ENCODE measurements around the gene TNFRSF1A.

Gene TNFRSF1A

DNA sequence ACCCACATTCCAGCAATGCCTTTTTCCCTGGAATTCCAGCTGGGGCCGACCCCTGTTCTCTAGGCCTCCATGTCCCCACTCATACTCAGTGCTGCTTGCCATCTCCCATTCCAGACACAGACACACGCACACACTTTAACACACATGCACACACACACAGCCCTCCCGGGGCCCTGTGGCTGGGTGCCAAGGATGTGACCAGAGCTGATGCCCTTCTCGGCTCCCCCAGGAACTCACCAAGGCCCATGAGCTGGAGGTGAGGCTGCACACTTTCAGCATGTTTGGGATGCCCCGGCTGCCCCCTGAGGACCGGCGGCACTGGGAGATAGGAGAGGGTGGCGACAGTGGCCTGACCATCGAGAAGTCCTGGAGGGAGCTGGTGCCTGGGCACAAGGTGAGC is 27.1 kb downstream of the TNFRSF1A start:
- H3K4me3 ChIP-seq (ENCODE audit: low read length): no peak overlapping the region
- DNase-seq (ENCODE audit: low read depth): no peak
- TF ChIP-seq, protein P1, sequence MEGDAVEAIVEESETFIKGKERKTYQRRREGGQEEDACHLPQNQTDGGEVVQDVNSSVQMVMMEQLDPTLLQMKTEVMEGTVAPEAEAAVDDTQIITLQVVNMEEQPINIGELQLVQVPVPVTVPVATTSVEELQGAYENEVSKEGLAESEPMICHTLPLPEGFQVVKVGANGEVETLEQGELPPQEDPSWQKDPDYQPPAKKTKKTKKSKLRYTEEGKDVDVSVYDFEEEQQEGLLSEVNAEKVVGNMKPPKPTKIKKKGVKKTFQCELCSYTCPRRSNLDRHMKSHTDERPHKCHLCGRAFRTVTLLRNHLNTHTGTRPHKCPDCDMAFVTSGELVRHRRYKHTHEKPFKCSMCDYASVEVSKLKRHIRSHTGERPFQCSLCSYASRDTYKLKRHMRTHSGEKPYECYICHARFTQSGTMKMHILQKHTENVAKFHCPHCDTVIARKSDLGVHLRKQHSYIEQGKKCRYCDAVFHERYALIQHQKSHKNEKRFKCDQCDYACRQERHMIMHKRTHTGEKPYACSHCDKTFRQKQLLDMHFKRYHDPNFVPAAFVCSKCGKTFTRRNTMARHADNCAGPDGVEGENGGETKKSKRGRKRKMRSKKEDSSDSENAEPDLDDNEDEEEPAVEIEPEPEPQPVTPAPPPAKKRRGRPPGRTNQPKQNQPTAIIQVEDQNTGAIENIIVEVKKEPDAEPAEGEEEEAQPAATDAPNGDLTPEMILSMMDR (conservative IDR thresholded peaks at IDR 0.05; ENCODE audit: low read depth, low read length): no peak

DNA sequence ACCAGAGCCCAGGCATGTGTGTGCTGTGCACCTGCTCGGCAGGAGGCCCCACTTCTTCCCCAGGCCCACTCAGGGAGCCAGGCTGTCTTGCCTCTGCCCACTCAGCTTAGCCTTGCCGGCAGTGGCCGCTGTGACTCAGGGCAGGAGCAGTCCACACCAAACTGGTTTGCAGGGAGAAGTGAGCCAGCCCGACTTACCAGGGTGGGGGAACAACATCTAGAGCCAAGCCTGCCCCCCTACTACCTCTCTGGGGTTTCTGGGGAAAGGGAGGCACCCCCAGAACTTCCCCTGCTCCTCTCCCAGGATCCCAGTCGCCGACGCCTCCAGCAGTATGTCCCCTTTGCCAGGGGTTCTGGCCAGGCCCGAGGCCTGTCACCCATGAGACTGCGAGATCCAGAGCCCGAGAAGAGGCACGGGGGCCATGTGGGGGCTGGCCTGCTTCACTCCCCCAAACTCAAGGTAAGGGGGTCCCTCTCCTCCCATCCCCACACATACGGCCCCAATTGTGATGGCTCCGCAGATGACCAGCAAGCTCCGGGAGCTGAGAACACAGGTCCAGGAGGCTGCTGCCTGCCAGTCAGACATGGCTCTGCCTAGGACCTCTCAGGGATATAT is 28.4 kb downstream of the TNFRSF1A start:
- H3K4me3 ChIP-seq (ENCODE audit: low read length): no peak overlapping the region
- TF ChIP-seq, protein P1 (conservative IDR thresholded peaks at IDR 0.05; ENCODE audit: low read depth, low read length): no peak
- DNase-seq (ENCODE audit: low read depth): no peak

GRCh38 chr12:6312529-6313325 is 29.1 kb downstream of the TNFRSF1A start:
- TF ChIP-seq, protein P1 (conservative IDR thresholded peaks at IDR 0.05; ENCODE audit: low read depth, low read length): no peak
- H3K4me3 ChIP-seq (ENCODE audit: low read length): no peak overlapping the region
- DNase-seq (ENCODE audit: low read depth): no peak

- no peak overlapping the region for H3K4me3 ChIP-seq (ENCODE audit: low read length)
Measured at GRCh38 chr12:6311822-6312528, 29.9 kb downstream of the TNFRSF1A start.

DNA sequence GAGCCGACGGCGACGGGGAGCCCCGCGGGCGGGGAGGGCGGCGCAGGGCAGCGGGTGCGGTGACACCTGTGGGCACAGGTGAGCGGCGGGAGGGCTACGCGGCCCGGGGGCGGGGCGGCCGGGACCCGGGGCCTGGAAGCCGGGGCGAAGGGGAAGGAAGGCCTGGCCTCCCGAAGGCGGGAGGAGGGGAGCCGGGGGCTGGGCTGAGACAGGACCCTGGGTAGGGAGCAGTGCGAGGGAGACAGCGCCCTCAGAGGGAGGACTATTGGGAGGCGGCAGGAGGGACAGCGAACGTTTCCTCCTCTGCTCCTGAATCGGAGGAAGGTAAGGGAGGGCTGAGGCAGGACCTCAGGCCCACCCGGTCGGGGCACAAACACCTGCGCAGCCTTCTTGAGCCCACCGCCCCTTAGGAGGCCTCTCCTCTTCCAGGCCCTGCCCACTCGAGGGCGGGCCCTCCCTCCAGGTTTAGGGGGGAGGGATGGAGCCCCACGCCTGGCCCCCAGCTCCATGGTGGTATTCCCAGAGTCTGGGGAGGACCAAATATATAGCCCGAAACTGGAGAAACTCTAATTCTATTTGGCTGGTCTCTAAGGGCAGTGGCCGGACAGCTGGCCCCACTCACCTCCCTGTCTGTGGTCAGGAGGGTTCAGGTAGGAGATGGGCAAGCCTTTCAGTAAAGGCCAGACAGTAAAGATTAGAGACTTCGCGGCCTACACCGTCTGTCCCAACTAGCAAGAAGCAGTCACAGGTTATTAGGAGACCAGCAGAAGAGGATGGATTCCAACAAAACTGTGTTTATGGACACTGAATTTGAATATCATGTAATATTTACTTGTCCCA is 30.9 kb downstream of the TNFRSF1A start:
- peak overlapping the region; percentile 47 for H3K4me3 ChIP-seq (ENCODE audit: low read length)
- TF ChIP-seq, protein P1 (conservative IDR thresholded peaks at IDR 0.05; ENCODE audit: low read depth, low read length): peak; percentile 15
- DNase-seq (ENCODE audit: low read depth): no peak

More at GRCh38 chr12:6311822-6312528, 29.9 kb downstream of the TNFRSF1A start:
- no peak for DNase-seq (ENCODE audit: low read depth)
- TF ChIP-seq, protein P1 (conservative IDR thresholded peaks at IDR 0.05; ENCODE audit: low read depth, low read length): no peak

GRCh38 chr12:6307529-6307928 is 34.3 kb downstream of the TNFRSF1A start:
- no peak overlapping the region for H3K4me3 ChIP-seq (ENCODE audit: low read length)
- TF ChIP-seq, protein P1 (conservative IDR thresholded peaks at IDR 0.05; ENCODE audit: low read depth, low read length): no peak
- DNase-seq (ENCODE audit: low read depth): no peak

Measured in retinal pigment epithelial cell (primary cell).